ENCODE measurements around the gene PRUNE2. TPM values are rescaled to one million over a fixed set of nuclear protein-coding genes. Genes with fewer than 3 reads are reported as not detected.

PRUNE2 gene
- total and polyA plus RNA-seq, 4 donors = 3.8 to 18.1 (median 7.8) TPM

DNA sequence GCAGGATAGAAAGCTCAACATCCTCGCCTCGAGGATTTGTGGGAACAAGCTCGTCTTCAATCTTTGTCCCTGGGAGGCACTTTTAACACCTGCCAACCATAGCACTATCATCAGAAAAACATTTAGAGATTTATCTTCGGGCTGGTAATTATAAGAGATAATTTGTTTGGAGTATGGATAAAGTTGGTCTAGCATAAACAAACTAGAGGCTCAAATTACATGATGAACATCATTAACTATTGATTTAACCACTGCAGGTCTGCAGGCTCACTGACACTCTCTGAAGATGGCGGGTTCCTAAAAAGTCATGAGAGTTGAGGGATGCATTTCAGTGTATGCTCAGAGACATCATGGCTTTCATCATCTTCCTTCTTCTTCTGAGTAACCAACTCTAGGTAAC is 167.5 kb downstream of the PRUNE2 start:
- Histone ChIP-seq H3K4me3 (no peak overlapping the region), H3K9ac (ENCODE audit: insufficient read depth in 1 of 2, low read length in 2 of 2) (no peak overlapping the region), H3K27ac (ENCODE audit: low read depth in 1 of 2, low read length in 1 of 2) (no peak overlapping the region), H3K4me1 (ENCODE audit: control insufficient read depth in 5 of 5, insufficient read depth in 5 of 5, low read length in 5 of 5) (no peaks in the 10 kb centered on the region), H3K27me3 (ENCODE audit: control insufficient read depth in 3 of 3, insufficient read depth in 3 of 3, low read length in 2 of 3) (peaks cover 0 to 2% (median 0%) of the 10 kb centered on the region in 3 donors), H3K9me3 (ENCODE audit: control insufficient read depth in 4 of 4, insufficient read depth in 3 of 4, low read length in 3 of 4) (peaks cover 0 to 3% (median 1%) of the 10 kb centered on the region in 4 donors), H3K36me3 (ENCODE audit: control insufficient read depth in 4 of 4, insufficient read depth in 4 of 4, low read length in 4 of 4) (no peaks in the 10 kb centered on the region)
- TF ChIP-seq, protein P1, sequence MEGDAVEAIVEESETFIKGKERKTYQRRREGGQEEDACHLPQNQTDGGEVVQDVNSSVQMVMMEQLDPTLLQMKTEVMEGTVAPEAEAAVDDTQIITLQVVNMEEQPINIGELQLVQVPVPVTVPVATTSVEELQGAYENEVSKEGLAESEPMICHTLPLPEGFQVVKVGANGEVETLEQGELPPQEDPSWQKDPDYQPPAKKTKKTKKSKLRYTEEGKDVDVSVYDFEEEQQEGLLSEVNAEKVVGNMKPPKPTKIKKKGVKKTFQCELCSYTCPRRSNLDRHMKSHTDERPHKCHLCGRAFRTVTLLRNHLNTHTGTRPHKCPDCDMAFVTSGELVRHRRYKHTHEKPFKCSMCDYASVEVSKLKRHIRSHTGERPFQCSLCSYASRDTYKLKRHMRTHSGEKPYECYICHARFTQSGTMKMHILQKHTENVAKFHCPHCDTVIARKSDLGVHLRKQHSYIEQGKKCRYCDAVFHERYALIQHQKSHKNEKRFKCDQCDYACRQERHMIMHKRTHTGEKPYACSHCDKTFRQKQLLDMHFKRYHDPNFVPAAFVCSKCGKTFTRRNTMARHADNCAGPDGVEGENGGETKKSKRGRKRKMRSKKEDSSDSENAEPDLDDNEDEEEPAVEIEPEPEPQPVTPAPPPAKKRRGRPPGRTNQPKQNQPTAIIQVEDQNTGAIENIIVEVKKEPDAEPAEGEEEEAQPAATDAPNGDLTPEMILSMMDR (IDR thresholded peaks at IDR 0.05; ENCODE audit: control extremely low read depth, extremely low read depth) = no peak
- 75 to 84% methylated on average over 5 of the region's 5 CpGs for WGBS, 2 donors
- ATAC-seq (ENCODE audit: insufficient read depth, low FRiP score) (no peak), DNase-seq (no peak)

DNA sequence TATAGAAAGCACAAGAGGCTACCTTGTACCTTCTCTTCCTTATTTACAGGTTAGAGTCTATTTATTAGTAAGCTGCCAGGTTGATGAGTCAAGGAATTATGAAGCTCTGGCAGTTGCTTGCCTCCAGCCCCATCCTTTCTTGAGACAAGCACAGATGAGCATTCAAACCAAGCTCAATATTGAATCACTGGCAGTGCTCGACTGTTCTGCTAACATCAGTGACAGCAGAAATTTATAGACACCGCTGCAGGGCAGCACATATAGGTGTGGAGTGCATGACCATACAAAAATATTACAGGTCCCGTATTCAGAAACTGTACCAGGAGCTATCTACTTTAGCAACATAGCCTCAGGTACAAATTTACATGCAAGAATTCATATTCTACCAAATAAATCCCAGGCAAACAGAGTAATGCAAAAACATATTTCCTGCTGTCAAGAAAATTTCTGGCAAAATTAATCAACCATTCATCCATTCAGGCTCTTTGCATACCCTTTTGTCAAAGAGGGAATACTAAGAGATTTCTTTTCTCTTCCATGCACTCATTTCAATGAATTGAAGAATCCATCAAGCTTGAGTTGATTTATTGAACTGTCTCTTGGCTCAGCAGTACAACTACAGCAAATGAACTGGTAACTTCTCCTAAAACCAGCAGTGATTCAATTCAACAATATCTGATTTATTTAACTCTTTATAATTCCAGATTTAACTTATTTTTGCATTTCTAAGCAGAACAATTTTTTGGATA is 168.6 kb downstream of the PRUNE2 start:
- Histone ChIP-seq H3K36me3 (ENCODE audit: control insufficient read depth in 4 of 4, insufficient read depth in 4 of 4, low read length in 4 of 4) (no peaks in the 10 kb centered on the region), H3K27ac (ENCODE audit: low read depth in 1 of 2, low read length in 1 of 2) (no peak overlapping the region), H3K27me3 (ENCODE audit: control insufficient read depth in 3 of 3, insufficient read depth in 3 of 3, low read length in 2 of 3) (peaks cover 0 to 2% (median 0%) of the 10 kb centered on the region in 3 donors), H3K4me1 (ENCODE audit: control insufficient read depth in 5 of 5, insufficient read depth in 5 of 5, low read length in 5 of 5) (no peaks in the 10 kb centered on the region), H3K9me3 (ENCODE audit: control insufficient read depth in 4 of 4, insufficient read depth in 3 of 4, low read length in 3 of 4) (no peaks in the 10 kb centered on the region), H3K4me3 (no peak overlapping the region), H3K9ac (ENCODE audit: insufficient read depth in 1 of 2, low read length in 2 of 2) (no peak overlapping the region)
- WGBS, 2 donors = 76 to 90% methylated on average over 3 of the region's 3 CpGs
- DNase-seq = no peak
- no peak for ATAC-seq (ENCODE audit: insufficient read depth, low FRiP score)
- TF ChIP-seq, protein P1 (IDR thresholded peaks at IDR 0.05; ENCODE audit: control extremely low read depth, extremely low read depth) = no peak

DNA sequence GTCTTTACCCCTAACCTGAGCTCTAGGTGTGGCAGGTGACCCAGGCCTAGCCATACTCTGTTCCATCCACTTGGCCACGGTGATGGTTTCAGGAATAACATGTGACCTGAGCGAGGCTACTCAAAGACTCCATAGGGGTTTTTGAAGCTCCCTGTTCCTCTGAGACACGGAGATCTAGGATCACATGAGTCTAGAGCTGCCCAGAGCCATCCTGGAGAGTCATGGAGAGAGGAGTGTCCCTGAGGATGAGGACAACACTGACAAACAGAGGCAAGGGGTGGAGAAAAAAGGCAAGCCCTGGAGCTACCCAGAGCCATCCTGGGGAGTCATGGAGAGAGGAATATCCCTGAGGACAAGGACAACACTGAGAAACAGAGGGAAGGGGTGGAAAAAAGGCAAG is 171.2 kb downstream of the PRUNE2 start:
- DNase-seq (no peak), ATAC-seq (ENCODE audit: insufficient read depth, low FRiP score) (no peak)
- Histone ChIP-seq H3K9me3 (ENCODE audit: control insufficient read depth in 4 of 4, insufficient read depth in 3 of 4, low read length in 3 of 4) (no peaks in the 10 kb centered on the region), H3K9ac (ENCODE audit: insufficient read depth in 1 of 2, low read length in 2 of 2) (no peak overlapping the region), H3K4me1 (ENCODE audit: control insufficient read depth in 5 of 5, insufficient read depth in 5 of 5, low read length in 5 of 5) (no peaks in the 10 kb centered on the region), H3K27me3 (ENCODE audit: control insufficient read depth in 3 of 3, insufficient read depth in 3 of 3, low read length in 2 of 3) (peaks cover 0 to 2% (median 0%) of the 10 kb centered on the region in 3 donors), H3K36me3 (ENCODE audit: control insufficient read depth in 4 of 4, insufficient read depth in 4 of 4, low read length in 4 of 4) (no peaks in the 10 kb centered on the region), H3K27ac (ENCODE audit: low read depth in 1 of 2, low read length in 1 of 2) (no peak overlapping the region), H3K4me3 (no peak overlapping the region)
- TF ChIP-seq, protein P1 (IDR thresholded peaks at IDR 0.05; ENCODE audit: control extremely low read depth, extremely low read depth) = no peak
- WGBS, 2 donors = 90 to 98% methylated on average over 3 of the region's 3 CpGs
